ENCODE data around the gene MED19.
A peak's percentile ranks its signal among the peaks of the same experiment; 100 is the strongest.

- TF ChIP-seq CTCF (IDR thresholded peaks at IDR 0.05; ENCODE audit: low read length) (peak; percentile 36), EZH2 (optimal IDR thresholded peaks at IDR 0.05; ENCODE audit: low read depth, low read length) (no peak), EZH2phosphoT487 (IDR thresholded peaks at IDR 0.05; ENCODE audit: low read length) (no peak)
Observed at GRCh38 chr11:57667736-57668433, 44.1 kb downstream of the MED19 start, which contains the start of gene ZDHHC5.
